Measurements from ENCODE around the gene COL18A1. TPM values are rescaled to one million over a fixed set of nuclear protein-coding genes. Genes with fewer than 3 reads are reported as not detected.

The COL18A1 gene
- total RNA-seq, 4 donors from 2014 or later: 16.4 to 42.2 (median 20.7) TPM

- DNase-seq: no peak
- no peak overlapping the region for H3K27ac ChIP-seq
- peaks cover 23 to 28% (median 24%) of the 10 kb centered on the region in 3 donors for H3K27me3 ChIP-seq
- no peak for ATAC-seq
- intact Hi-C loops (cut with DNase I; ENCODE audit: low total_unique reads): no loop called here
- in situ Hi-C loops (cut with MboI; ENCODE audit: low sequenced_read_pairs in 4 of 4): no loop called here
- no peaks in the 10 kb centered on the region for H3K36me3 ChIP-seq
- H3K4me1 ChIP-seq: peaks cover 10 to 38% of the 10 kb centered on the region in 2 donors
- TF ChIP-seq CTCF (IDR thresholded peaks at IDR 0.05 in 4 of 5, conservative IDR thresholded peaks at IDR 0.05 in 1 of 5) (no peak), POLR2A (IDR thresholded peaks at IDR 0.05) (no peak)
- H3K9me3 ChIP-seq: no peaks in the 10 kb centered on the region
- no peak overlapping the region for H3K4me3 ChIP-seq
These were observed 3.9 kb downstream of the COL18A1 start for GRCh38 chr21:45408801-45409261.

- TF ChIP-seq POLR2A (IDR thresholded peaks at IDR 0.05): no peak
- TF ChIP-seq CTCF (IDR thresholded peaks at IDR 0.05 in 4 of 5, conservative IDR thresholded peaks at IDR 0.05 in 1 of 5): no peak
- in situ Hi-C loops (cut with MboI; ENCODE audit: low sequenced_read_pairs in 4 of 4) (no loop called here), intact Hi-C loops (cut with DNase I; ENCODE audit: low total_unique reads) (no loop called here)
- no peak for ATAC-seq
- Histone ChIP-seq H3K36me3 (no peaks in the 10 kb centered on the region), H3K27ac (peak overlapping the region in 1 of 4 donors; percentile 43), H3K4me3 (no peak overlapping the region), H3K4me1 (peaks cover 10 to 32% of the 10 kb centered on the region in 2 donors), H3K27me3 (peaks cover 16 to 20% (median 18%) of the 10 kb centered on the region in 3 donors), H3K9me3 (no peaks in the 10 kb centered on the region)
- no peak for DNase-seq
These were observed 4.6 kb downstream of the COL18A1 start for GRCh38 chr21:45409466-45410150.

GRCh38 chr21:45410151-45410864 lies 5.3 kb downstream of the COL18A1 start:
- Histone ChIP-seq H3K36me3 (no peaks in the 10 kb centered on the region), H3K27me3 (peaks cover 16 to 19% (median 18%) of the 10 kb centered on the region in 3 donors), H3K4me3 (no peak overlapping the region), H3K9me3 (no peaks in the 10 kb centered on the region), H3K27ac (no peak overlapping the region), H3K4me1 (peaks cover 10 to 32% of the 10 kb centered on the region in 2 donors)
- intact Hi-C loops (cut with DNase I; ENCODE audit: low total_unique reads) (no loop called here), in situ Hi-C loops (cut with MboI; ENCODE audit: low sequenced_read_pairs in 4 of 4) (no loop called here)
- TF ChIP-seq CTCF (IDR thresholded peaks at IDR 0.05 in 4 of 5, conservative IDR thresholded peaks at IDR 0.05 in 1 of 5): no peak
- TF ChIP-seq POLR2A (IDR thresholded peaks at IDR 0.05): no peak
- peak; percentile 35 to 45 for ATAC-seq
- no peak for DNase-seq

- peak in 1 of 2 donors; percentile 13 for ATAC-seq
- in situ Hi-C loops (cut with MboI; ENCODE audit: low sequenced_read_pairs in 4 of 4): no loop called here
These were observed 6.2 kb downstream of the COL18A1 start for GRCh38 chr21:45410865-45411809.

More at GRCh38 chr21:45410865-45411809, 6.2 kb downstream of the COL18A1 start:
- Histone ChIP-seq H3K4me1 (peaks cover 10 to 32% of the 10 kb centered on the region in 2 donors), H3K27me3 (peaks cover 12 to 14% (median 14%) of the 10 kb centered on the region in 3 donors), H3K4me3 (no peak overlapping the region), H3K9me3 (no peaks in the 10 kb centered on the region), H3K36me3 (no peaks in the 10 kb centered on the region), H3K27ac (peak overlapping the region in 1 of 4 donors; percentile 29)
- TF ChIP-seq POLR2A (IDR thresholded peaks at IDR 0.05) (no peak), CTCF (IDR thresholded peaks at IDR 0.05 in 4 of 5, conservative IDR thresholded peaks at IDR 0.05 in 1 of 5) (no peak)
- intact Hi-C loops (cut with DNase I; ENCODE audit: low total_unique reads): no loop called here
- no peak for DNase-seq
